ENCODE data around the gene FCRLA. TPM values are rescaled to one million over a fixed set of nuclear protein-coding genes. Genes with fewer than 3 reads are reported as not detected.
A peak's percentile ranks its signal among the peaks of the same experiment; 100 is the strongest.
"Not testable (repeated sequence)": the region's sequence is repeated elsewhere in the genome, so short reads cannot be mapped to it uniquely, and the experiment has no call there.

The FCRLA gene
- total RNA-seq, 1 donor from 2014 or later: 0.35 TPM

DNA sequence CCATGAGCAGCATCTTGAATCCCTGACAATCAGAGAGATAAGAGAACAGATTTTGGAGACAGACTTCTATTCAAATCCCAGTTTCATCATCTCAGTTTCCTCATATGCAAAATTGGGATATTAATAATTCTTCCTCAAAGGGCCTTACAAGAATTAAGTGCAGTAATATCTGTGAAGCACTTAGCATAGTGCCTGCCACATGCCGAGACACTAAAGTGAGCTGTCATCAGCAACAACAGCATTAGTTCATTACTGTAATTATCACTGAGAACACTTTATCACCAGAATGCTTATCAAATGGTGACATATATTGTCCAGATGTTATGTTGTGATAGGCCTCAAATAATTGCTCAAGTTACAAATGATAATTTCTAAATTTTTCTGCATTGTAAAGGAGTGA, 13.4 kb downstream of the FCRLA start:
- H3K4me3 ChIP-seq (ENCODE audit: low read depth, low read length): no peak overlapping the region
- TF ChIP-seq, protein P1, sequence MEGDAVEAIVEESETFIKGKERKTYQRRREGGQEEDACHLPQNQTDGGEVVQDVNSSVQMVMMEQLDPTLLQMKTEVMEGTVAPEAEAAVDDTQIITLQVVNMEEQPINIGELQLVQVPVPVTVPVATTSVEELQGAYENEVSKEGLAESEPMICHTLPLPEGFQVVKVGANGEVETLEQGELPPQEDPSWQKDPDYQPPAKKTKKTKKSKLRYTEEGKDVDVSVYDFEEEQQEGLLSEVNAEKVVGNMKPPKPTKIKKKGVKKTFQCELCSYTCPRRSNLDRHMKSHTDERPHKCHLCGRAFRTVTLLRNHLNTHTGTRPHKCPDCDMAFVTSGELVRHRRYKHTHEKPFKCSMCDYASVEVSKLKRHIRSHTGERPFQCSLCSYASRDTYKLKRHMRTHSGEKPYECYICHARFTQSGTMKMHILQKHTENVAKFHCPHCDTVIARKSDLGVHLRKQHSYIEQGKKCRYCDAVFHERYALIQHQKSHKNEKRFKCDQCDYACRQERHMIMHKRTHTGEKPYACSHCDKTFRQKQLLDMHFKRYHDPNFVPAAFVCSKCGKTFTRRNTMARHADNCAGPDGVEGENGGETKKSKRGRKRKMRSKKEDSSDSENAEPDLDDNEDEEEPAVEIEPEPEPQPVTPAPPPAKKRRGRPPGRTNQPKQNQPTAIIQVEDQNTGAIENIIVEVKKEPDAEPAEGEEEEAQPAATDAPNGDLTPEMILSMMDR (conservative IDR thresholded peaks at IDR 0.05; ENCODE audit: low read depth, low read length): no peak
- DNase-seq (ENCODE audit: low read depth): no peak

DNA sequence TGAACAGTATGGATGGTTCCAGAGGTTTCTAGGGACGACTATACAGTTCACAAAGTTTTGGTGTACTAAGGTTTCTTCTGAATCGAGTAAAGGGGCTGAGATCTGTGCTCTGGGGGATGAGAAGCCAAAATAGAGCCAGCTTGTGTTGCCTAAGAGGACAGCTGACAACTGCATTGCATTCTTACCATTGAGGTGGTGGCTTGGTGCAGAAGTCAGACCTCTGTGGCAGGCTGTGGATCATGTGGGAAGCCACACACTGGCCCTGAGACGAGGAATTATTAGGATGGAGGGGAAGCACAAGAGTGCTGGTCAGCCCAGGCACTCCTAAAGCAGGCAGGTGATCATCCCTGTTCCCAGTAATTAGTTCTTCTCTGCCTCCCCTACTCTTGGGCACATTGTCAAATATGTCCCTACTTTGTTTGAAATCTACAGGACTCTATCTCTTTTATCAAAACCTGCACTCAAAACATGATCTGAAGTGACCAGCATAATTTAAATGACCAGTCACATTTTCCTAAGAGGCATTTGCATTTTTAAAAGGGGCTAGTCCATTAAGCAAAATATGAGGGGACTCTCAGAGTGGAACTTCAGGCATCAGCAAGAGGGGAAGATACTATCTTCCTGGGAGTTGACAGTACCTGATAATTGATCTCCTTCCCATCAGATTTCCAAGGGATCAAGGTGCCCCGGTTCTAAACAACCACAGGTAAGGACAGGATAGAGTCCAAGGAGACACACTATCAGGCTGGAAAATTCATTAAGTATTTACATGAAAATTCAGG, 14.1 kb downstream of the FCRLA start, which contains the start of gene FCRLB:
TSS of gene FCRLB (plus strand) at position 589 of the 782 bp plus-strand sequence. CDS start 1,129 bp downstream, outside the sequence.
- TF ChIP-seq, protein P1 (conservative IDR thresholded peaks at IDR 0.05; ENCODE audit: low read depth, low read length): no peak
- DNase-seq (ENCODE audit: low read depth): no peak

DNA sequence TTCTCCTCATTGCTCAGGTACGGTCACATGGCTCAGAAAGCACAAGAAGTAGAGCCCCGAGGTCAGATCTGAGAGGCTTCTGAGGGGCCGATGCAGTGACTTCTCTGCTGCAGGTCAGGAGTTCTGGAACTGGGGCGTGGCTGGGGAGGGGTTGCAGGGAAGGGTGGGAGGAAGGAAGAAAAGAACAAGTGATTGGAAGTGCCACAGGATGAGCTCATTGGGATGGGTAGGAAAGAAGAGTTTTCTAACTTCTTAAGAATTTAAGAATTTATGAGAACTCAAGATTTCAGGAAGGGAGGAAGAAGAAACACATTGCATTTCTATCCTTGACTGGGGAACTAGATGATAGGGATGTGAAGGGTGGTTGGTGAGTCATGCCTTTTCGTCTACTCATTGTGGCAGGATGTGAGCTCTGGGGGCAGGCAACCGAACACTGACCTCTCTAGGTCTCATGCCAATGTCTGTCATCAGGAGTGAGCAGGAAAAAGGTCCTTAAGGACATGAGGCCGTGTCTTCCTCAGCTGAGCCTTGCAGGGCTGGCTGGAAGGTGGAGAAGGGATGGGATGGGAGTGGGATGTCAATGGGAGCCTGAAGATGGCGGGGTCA, 14.8 kb downstream of the FCRLA start:
- H3K4me3 ChIP-seq (ENCODE audit: low read depth, low read length): no peak overlapping the region

More for the DNA sequence above, 14.1 kb downstream of the FCRLA start, which contains the start of gene FCRLB:
- H3K4me3 ChIP-seq (ENCODE audit: low read depth, low read length): no peak within 1 kb of the TSS

GRCh38 chr1:161722406-161722805, 15.4 kb downstream of the FCRLA start:
- no peak overlapping the region for H3K4me3 ChIP-seq (ENCODE audit: low read depth, low read length)
- TF ChIP-seq, protein P1 (conservative IDR thresholded peaks at IDR 0.05; ENCODE audit: low read depth, low read length): no peak

More for the DNA sequence above, 14.8 kb downstream of the FCRLA start:
- TF ChIP-seq, protein P1 (conservative IDR thresholded peaks at IDR 0.05; ENCODE audit: low read depth, low read length): no peak
- peak; percentile 65 for DNase-seq (ENCODE audit: low read depth)

DNA sequence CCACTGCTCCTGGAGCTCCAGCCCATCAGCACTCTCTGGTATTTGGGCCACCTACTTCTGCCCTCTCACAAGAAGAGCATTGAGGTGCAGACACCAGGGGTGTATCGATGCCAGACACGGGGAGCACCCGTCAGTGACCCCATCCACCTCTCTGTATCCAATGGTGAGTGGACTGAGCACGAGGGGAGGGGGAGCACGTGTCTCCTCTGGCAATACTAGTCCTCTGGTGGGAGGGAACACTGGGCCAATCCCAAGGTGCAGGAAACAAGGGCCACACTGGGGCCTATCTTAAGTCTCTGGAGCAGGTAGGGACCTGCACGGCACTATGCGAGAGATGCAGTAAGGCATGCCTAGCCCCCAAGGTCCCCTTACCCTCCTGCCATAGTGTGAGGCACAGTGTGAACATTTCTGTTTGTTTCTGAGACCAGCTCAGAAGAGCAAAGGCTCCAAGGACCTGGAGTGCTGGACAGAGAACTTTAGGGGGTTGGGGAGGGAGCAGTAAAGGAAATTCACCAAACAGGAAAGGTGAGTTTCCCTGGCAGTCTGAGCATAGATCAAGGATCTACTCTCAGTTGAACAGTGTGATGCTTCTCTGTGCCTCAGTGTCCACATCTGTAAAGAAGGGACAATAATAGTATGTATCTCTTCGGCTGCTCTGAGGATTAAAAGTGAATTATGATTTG, 16.6 kb downstream of the FCRLA start:
- TF ChIP-seq, protein P1 (conservative IDR thresholded peaks at IDR 0.05; ENCODE audit: low read depth, low read length): no peak
- DNase-seq (ENCODE audit: low read depth): no peak
- H3K4me3 ChIP-seq (ENCODE audit: low read depth, low read length): no peak overlapping the region

More at GRCh38 chr1:161722406-161722805, 15.4 kb downstream of the FCRLA start:
- no peak for DNase-seq (ENCODE audit: low read depth)

DNA sequence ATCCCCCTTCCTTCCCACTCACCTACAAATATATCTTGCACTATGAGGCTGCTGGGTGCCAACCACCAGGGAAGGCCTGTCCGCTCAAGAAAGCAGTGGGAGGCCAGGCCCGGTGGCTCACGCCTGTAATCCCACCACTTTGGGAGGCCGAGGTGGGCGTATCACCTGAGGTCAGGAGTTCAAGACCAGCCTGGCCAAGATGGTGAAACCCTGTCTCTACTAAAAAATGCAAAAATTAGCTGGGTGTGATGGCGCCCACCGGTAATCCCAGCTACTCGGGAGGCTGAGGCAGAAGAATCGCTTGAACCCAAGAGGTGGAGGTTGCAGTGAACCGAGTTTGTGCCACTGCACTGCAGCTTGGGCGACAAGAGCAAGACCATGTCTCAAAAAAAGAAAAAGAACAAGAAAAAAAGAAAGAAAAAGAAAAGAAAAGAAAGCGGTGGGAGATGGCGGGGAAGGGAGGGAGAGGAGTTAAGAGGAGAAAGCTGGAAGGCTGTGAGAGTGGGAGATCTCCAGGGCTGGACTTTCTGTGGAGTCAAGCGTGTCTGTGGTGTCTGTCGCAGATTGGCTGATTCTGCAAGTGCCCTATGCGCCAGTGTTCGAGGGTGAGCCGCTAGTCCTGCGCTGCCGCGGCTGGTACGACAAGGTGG, 18.4 kb downstream of the FCRLA start:
- DNase-seq (ENCODE audit: low read depth): not testable (repeated sequence)
- peak overlapping the region; percentile 78 for H3K4me3 ChIP-seq (ENCODE audit: low read depth, low read length)

Data from epithelial cell of proximal tubule (primary cell).